ENCODE data around the gene OSBPL2.

The OSBPL2 gene

DNA sequence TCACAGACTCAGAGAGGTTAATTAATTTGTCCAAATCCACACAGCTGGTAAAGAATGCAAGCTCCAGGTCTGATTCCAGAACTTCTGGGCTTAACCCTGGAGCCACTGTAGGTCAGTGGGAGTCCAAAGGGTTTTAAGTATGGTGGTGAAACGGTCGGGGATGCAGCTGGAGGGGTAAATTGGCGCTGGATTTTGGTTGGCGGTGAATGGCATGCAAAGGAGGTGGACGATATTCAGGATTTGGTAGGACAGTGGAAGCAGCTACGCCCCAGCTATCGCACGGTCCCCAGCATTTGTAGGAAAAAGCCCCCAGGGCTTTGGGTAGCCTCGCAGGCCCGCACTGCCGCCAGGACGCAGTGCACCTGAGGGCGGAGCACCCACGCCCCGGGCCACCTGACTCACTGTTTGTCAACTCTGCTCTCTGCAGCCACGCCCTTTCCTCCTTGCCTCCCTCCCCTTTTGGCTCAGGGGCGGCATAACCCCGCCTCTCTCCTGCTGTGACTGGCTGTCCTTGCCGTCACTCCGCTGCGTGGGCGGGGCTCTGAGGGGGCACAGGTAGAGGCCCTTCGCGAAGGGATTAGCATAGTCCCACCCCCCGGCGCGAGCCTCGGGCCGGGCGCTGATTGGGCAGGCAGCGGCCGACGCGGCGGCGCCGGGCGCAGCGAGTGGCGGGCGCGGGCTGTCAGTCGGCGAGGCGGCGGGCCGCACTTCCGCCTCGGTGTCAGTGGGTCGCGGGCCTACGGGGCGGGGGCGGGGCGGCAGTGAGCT is at the start of gene OSBPL2:
Gene OSBPL2 (plus strand): TSS at position 721 of the 768 bp plus-strand sequence. CDS start 17,664 bp downstream, outside the sequence.
- DNase-seq, result peak; percentile 85

DNA sequence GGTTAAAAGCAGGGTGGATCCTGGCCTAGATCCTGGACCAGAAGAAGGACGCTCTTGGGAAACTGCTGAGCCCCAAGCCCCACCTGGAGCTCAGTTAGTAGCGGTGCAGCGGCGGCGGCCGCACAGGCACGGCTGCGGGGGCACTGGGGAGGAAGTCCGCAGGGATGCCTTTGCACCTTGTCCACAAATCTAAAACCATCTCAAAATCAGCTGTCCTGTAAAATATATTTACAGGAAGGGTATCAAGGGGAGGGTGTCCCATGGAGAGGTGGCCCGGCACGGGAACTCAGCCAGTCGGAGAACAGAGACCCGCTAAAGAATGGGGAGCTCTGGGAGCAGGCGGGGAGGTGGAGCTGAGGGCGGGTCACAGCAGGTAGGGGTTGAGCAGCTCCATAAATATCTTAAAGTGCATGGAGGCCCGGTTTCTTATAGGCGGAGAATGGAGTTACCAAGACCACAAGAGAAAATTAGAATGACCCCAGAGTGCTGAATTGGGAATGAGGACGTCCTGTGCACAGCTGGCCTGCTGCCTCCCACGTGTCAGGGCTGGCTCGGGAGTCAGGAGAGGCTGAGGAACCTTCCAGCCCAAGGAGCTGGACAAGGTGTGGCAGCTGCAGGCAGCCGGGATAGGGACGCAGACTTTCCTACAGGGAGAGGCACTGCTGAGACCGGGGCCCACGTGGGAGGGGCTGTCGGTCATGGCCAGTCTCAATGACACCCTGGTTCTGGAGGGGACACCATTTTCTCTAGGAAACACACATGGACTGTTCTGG is 47.5 kb upstream of the OSBPL2 start:
- DNase-seq, result no peak

GRCh38 chr20:62191781-62192559 is 46.4 kb upstream of the OSBPL2 start:
- DNase-seq, result no peak

- DNase-seq, result no peak
These were observed 45.7 kb upstream of the OSBPL2 start for GRCh38 chr20:62192635-62193034.

DNA sequence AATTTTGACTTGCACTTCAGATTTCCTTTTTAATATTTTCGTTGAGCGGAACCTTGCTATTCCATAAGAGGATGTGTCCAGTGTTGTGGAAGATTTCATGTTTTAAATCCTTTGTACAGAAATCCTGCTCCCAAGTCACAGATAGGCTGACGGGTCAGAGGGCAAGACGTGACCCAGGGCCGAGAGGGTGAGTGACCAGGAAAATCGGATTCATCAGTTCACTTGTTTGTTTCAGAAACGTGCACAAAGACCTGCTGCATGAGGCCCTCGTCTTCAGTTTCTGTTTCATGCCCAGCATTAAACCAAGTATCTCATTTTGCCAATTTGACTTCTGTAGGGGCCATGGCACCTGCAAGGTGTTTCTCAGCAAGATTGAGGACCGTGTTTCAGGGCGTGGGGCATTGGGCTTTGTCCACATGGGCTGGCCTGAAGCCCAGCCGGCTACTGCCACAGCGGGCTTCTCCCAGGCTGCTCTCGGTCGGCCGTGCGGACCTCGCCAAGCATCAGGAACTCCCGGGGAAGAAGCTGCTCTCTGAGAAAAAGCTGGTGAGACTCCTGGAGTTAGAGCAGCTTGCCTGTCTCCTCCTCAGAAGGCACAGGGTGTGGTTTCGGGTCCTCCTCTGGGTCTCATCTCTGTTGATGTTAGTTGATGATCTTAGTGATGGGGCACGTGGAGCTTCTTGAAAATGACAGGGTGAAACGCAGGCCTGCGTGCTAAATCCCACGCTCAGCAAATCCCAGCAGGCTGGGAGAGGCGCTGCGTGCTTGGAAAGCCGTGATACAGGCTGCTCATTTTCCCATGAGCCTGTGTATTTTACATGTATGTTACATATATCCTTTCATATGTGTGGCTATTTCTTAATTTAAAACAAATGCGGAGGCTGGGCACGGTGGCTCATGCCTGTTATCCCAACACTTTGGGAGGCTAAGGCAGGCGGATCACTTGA is 45.0 kb upstream of the OSBPL2 start:
- no peak for DNase-seq

DNA sequence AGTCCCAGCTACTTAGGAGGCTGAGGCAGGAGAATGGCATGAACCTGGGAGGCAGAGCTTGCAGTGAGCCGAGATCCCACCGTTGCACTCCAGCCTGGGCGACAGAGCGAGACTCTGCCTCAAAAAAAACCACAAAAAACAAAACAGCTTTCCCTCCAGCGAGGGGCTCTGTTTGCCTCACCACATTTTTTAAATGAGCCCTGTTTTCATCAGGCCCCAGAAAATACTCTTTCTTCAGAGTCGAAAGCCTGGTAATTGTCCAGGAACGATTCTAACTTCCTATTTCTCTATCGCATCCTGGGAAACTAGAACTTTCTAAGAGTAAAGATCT is 43.3 kb upstream of the OSBPL2 start:
- no peak for DNase-seq

- no peak for DNase-seq
These were observed 42.6 kb upstream of the OSBPL2 start for GRCh38 chr20:62195736-62196135.

DNA sequence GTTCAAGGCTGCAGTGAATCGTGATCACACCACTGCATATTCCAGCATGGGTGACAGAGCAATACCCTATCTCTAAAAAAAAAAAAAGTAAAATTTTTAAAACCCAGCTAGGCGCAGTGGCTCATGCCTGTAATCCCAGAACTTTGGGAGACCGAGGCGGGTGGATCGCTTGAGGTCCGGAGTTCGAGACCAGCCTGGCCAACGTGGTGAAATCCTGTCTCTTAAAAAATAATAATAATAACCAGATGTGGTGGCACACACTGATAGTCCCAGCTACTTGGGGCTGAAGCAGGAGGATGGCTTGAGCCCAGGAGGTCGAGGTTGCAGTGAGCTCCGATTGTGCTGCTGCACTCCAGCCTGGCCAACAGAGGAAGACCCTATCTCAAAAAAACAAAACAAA is 42.0 kb upstream of the OSBPL2 start:
- DNase-seq, result no peak

- DNase-seq, result no peak
These were observed 41.0 kb upstream of the OSBPL2 start for GRCh38 chr20:62197311-62197710.

- no peak for DNase-seq
These were observed 40.5 kb upstream of the OSBPL2 start for GRCh38 chr20:62197801-62198200.

GRCh38 chr20:62198496-62198895 is 39.8 kb upstream of the OSBPL2 start:
- no peak for DNase-seq

GRCh38 chr20:62198931-62199330 is 39.4 kb upstream of the OSBPL2 start:
- DNase-seq, result no peak

- DNase-seq, result no peak
These were observed 37.7 kb upstream of the OSBPL2 start for GRCh38 chr20:62200491-62201172.

DNA sequence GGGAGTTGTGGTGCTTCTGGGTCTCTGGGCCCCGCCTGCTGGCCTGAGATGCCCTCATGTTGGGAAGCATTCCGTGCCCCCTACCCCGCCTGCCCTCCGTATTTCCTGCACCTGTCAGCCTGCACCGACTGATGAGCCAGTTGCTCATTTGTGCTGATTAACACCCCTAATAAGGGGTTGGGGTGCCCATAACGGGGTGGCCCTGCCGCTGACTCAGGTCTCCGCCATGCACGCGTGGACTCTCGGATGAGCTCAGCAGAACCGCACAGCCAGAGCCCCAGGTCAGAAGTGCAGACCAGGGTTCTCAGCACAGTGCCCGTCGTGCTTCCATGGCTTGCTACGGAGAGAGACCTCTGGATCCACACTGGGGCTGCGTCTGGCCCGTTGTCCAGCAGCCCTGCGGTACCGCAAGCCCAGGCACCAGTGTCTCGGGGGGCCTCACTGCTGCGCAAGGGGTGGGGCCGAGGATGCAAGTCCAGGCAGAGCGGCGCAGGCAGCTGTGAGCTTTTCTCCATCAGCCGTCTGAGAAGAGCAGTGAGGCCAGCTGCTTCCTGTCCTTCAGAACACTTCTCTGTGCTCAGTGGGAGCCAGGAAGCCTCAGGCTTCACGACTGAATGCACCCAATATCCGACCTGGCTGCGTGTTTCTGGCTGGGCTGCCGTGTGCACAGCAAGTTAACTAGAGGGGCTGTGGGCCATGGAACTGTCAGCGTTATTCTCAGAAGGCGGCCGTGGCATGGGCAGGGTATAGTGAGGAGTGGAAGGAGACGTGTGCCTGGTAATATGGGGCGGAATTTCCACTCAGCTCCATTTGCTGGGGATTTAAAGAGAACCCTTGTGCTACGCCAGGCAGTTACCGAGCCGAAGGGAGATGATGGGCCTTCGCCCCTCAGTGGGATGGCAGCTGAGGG is 36.9 kb upstream of the OSBPL2 start:
- no peak for DNase-seq

DNA sequence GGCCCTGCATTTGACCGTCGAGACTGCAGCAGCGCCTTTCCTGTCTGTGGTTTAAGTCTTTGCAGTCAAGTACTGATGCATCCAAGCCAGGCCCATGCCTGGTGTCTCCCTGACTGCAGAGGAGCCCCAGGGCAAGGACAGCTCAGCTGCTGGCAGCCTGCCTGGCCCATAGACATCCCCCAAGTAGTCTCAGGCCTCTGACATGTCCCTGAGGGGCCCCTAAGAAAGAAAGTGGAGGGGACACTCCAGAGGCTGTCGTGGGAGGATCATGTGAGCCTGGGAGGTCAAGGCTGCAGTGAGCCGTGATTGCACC is 36.3 kb upstream of the OSBPL2 start:
- no peak for DNase-seq

DNA sequence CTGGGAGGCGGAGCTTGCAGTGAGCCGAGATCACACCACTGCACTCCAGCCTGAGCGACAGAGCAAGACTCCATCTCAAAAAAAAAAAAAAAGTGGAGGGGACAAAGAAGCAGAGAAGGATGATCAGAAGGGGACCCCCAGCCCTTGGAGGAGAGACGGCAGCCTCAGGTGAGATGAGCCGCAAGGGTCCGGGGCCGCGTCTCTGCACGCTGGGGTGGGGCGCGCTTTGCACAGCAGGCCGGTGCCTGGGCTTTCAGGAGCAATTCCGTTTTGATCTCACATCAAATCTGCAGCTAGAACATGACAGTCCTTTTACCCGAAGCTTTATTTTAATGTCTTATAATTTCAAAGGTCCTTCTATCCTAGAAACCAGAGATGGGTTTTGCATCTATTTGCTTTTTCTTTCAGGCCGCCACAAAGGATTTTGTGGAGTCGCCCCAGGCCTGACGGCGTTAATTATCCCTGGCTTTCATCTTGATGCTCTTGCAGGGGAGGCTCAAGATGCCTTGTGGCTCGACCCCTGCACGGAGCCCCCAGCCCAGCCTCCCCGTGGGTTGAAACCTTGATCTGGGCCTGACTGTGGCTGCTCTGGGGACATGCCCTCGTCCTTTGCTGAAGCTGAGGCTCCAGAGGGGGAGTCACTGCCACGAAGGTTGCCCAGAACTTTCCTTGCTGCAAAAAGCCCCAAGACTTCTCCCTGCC is 35.5 kb upstream of the OSBPL2 start:
- no peak for DNase-seq

DNA sequence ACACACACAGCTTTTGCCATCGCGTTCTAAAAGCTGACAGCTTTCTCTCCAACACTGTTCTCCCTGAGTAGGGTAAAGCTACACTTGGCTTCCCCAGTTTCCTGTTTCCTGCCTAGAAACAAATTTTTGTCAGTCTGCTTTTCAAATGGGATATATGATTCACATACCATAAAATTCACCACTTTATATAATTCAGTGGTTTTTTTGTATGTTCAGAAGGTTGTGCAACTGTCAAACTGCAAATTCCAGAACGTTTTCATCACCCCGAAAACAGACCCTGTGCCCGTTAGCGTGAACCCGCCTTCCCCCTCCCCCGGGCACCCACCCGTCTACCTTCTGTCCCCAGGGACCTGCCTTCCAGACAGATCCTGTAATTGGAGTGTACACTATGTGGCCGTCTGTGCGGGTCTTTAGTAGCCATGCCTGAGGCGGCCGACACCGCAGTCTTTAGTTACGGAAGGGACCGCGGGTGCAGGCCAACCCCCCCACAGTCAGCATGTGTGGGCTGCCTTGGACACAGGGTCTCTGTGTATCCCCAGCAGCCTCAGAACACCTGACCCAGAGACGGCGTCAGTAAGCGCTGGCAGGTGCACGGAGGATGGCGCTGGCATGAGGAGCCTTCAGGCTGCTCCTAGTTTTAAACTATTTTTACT is 34.8 kb upstream of the OSBPL2 start:
- DNase-seq, result no peak

- DNase-seq, result no peak
These were observed 32.5 kb upstream of the OSBPL2 start for GRCh38 chr20:62205618-62206387.

DNA sequence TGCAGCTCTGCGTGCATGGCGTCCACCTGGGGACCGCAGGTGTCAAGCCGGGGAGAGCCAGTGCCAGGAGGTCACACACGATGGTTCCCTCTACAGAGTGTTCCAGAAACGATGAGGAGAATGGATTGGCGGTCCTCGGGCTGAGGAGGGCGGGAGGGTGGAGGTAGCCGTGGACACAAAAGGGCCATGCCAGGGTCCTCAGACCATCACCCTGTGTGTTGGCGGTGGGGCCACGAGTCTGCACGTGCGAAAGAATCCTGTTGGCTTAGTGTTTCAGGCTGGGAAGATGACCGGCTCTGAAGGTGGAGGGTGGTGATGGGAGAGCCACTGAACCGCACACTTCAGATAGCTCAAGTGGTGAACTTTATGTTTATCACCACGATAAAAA is 31.9 kb upstream of the OSBPL2 start:
- DNase-seq, result no peak
